ENCODE data around the gene NR2C1.

DNA sequence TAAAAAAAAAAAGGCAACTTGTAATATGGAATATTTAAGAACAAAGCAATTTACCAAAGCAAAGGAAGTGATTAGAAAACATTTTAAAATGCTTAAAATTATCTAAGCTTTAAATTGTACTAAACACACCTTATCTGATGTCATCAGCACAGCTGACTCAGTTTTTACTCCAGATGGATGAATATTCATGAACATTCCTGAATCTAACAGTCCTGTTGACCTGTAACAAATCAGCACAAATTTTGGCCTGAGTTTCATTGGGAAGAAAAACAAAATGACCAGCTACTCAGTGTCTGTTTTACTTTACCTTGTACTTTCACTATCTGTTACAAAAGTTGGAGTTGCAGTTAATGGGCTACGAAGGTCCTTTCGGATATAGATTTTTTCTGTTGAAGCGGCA lies 16.0 kb downstream of the NR2C1 start:
- TF ChIP-seq, protein P1, sequence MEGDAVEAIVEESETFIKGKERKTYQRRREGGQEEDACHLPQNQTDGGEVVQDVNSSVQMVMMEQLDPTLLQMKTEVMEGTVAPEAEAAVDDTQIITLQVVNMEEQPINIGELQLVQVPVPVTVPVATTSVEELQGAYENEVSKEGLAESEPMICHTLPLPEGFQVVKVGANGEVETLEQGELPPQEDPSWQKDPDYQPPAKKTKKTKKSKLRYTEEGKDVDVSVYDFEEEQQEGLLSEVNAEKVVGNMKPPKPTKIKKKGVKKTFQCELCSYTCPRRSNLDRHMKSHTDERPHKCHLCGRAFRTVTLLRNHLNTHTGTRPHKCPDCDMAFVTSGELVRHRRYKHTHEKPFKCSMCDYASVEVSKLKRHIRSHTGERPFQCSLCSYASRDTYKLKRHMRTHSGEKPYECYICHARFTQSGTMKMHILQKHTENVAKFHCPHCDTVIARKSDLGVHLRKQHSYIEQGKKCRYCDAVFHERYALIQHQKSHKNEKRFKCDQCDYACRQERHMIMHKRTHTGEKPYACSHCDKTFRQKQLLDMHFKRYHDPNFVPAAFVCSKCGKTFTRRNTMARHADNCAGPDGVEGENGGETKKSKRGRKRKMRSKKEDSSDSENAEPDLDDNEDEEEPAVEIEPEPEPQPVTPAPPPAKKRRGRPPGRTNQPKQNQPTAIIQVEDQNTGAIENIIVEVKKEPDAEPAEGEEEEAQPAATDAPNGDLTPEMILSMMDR (IDR thresholded peaks at IDR 0.05; ENCODE audit: low read depth, low read length): no peak
- TF ChIP-seq POLR2A (IDR thresholded peaks at IDR 0.05; ENCODE audit: extremely low read depth, insufficient read length): no peak
- TF ChIP-seq MAX (IDR thresholded peaks at IDR 0.05; ENCODE audit: low read depth, low read length): no peak
- TF ChIP-seq MYC (IDR thresholded peaks at IDR 0.05; ENCODE audit: low read depth, low read length): no peak

All from NB4 (cell line).